HepG2 (cell line): ENCODE data around the gene FOCAD. TPM values are rescaled to one million over a fixed set of nuclear protein-coding genes. Genes with fewer than 3 reads are reported as not detected.

Experiments
- BCL6 ChIP-seq: IDR thresholded peaks from 2 replicates; pipeline ENCODE4 v1.6.1; 2016; ENCODE audit warnings: missing genetic modification reagents, missing compliant biosample characterization
- DPF2 ChIP-seq: sonication (generic); formaldehyde crosslinking; IDR thresholded peaks from 2 replicates; pipeline ENCODE4 v1.4.0; 2020; ENCODE audit warnings: mild to moderate bottlenecking, low read depth, missing genetic modification reagents, borderline replicate concordance
- EHMT2 ChIP-seq: fragments of 200-600 bp; sonication (generic); IDR thresholded peaks from 2 replicates; pipeline ENCODE4 v1.7.0; 2017; ENCODE audit warnings: antibody characterized with exemption, low read depth, low read length, borderline replicate concordance
- FOXJ3 ChIP-seq: sonication (generic); formaldehyde crosslinking; IDR thresholded peaks from 2 replicates; pipeline ENCODE4 v1.4.0; 2020; ENCODE audit warnings: missing genetic modification reagents, mild to moderate bottlenecking, borderline replicate concordance
- GTF2F1 ChIP-seq: fragments of 150-350 bp; IDR thresholded peaks from 2 replicates; pipeline ENCODE4 v1.6.1; 2014; ENCODE audit warnings: low read length
- KAT2B ChIP-seq: fragments of 150-350 bp; IDR thresholded peaks from 2 replicates; pipeline ENCODE4 v1.6.1; 2014; ENCODE audit warnings: low read depth, low read length, borderline replicate concordance
- KDM6A ChIP-seq: IDR thresholded peaks from 2 replicates; pipeline ENCODE4 v1.6.1; 2016; ENCODE audit warnings: low read depth
- KLF12 ChIP-seq: sonication (generic); formaldehyde crosslinking; IDR thresholded peaks from 2 replicates; pipeline ENCODE4 v1.4.0; 2020; ENCODE audit warnings: missing genetic modification reagents, borderline replicate concordance
- KMT2B ChIP-seq: IDR thresholded peaks from 2 replicates; pipeline ENCODE4 v1.6.1; 2016; ENCODE audit warnings: missing genetic modification reagents, missing compliant biosample characterization
- MIXL1 ChIP-seq: IDR thresholded peaks from 2 replicates; pipeline ENCODE4 v1.6.1; 2016
- NR2F6 ChIP-seq, 2 experiments: IDR thresholded peaks; 2 replicates each; pipeline ENCODE4 v1.6.1; 2016; ENCODE audit warnings: antibody characterized with exemption in 1 of 2, mild to moderate bottlenecking in 1 of 2
- PCBP2 ChIP-seq: fragments of 200-400 bp; formaldehyde crosslinking; optimal IDR thresholded peaks from 2 replicates; pipeline ENCODE3; 2018; ENCODE audit warnings: low read length, low read depth; ENCODE audit not compliant: poor library complexity, severe bottlenecking
- RAD21 ChIP-seq: fragments of 450-650 bp; formaldehyde crosslinking; IDR thresholded peaks from 2 replicates; pipeline ENCODE4 v1.5.0; 2020; ENCODE audit warnings: mild to moderate bottlenecking
- RELA ChIP-seq: sonication (generic); formaldehyde crosslinking; IDR thresholded peaks from 2 replicates; pipeline ENCODE4 v1.4.0; 2020; ENCODE audit warnings: missing genetic modification reagents
- ZEB1 ChIP-seq: IDR thresholded peaks from 2 replicates; pipeline ENCODE4 v1.6.1; 2012; ENCODE audit warnings: mild to moderate bottlenecking, low read depth, inconsistent platforms; ENCODE audit not compliant: insufficient replicate concordance
- ZNF562 ChIP-seq: sonication (generic); formaldehyde crosslinking; IDR thresholded peaks from 2 replicates; pipeline ENCODE4 v1.8.0; 2022; ENCODE audit warnings: missing genetic modification reagents, borderline replicate concordance
- ZNF629 ChIP-seq: sonication (generic); formaldehyde crosslinking; conservative IDR thresholded peaks from 2 replicates; pipeline ENCODE4 v1.5.0; 2020; ENCODE audit warnings: missing genetic modification reagents
- ZNF703 ChIP-seq: sonication (generic); formaldehyde crosslinking; IDR thresholded peaks from 2 replicates; pipeline ENCODE4 v1.5.1; 2020; ENCODE audit warnings: missing genetic modification reagents, mild to moderate bottlenecking, moderate library complexity, borderline replicate concordance
- polyA plus RNA-seq, 8 experiments: library from polyadenylated mRNA; depleted of rRNA in 3 of 8; stranded (reverse) in 7 of 8; unstranded in 1 of 8; fragments of >200 nt; fragmentation: Illumina TruSeq in 4 of 8; extraction: Trizol in 4 of 8; gene quantifications; 2 replicates each; pipeline versions ENCODE4 v1.2.1 to v1.2.3, GENCODE V29; 2011 to 2016; ENCODE audit warnings: low read depth in 4 of 8, missing spikeins in 1 of 8, mixed read lengths in 1 of 8; ENCODE audit not compliant: insufficient read depth in 1 of 8
- total RNA-seq, 5 experiments: library from RNA; depleted of rRNA; stranded (reverse); fragments of >200 nt; fragmentation: Illumina TruSeq; extraction: Trizol; gene quantifications; 2 replicates each; pipeline ENCODE4 v1.2.3, GENCODE V29; 2016; ENCODE audit warnings: low read depth in 1 of 5
- TF ChIP-seq, protein P1 (sequence below): sonication (generic); formaldehyde crosslinking; IDR thresholded peaks from 2 replicates; pipeline ENCODE4 v1.8.0; 2022; ENCODE audit warnings: missing genetic modification reagents, mild to moderate bottlenecking, borderline replicate concordance
- TF ChIP-seq, protein P2 (sequence below): IDR thresholded peaks from 2 replicates; pipeline ENCODE4 v1.6.1; 2012; ENCODE audit warnings: inconsistent platforms
- TF ChIP-seq, protein P3 (sequence below): sonication (generic); formaldehyde crosslinking; IDR thresholded peaks from 2 replicates; pipeline ENCODE4 v1.4.0; 2020; ENCODE audit warnings: mild to moderate bottlenecking, missing genetic modification reagents, borderline replicate concordance
- TF ChIP-seq, protein P4 (sequence below): sonication (generic); formaldehyde crosslinking; IDR thresholded peaks from 2 replicates; pipeline ENCODE4 v1.4.0; 2020; ENCODE audit warnings: missing genetic modification reagents, mild to moderate bottlenecking, borderline replicate concordance

Gene FOCAD
- total and polyA plus RNA-seq, 2 of the 13 experiments (the other 11 are each of a cell fraction or from before 2014, with no cell fraction given), result 18.0 to 31.1 TPM

DNA sequence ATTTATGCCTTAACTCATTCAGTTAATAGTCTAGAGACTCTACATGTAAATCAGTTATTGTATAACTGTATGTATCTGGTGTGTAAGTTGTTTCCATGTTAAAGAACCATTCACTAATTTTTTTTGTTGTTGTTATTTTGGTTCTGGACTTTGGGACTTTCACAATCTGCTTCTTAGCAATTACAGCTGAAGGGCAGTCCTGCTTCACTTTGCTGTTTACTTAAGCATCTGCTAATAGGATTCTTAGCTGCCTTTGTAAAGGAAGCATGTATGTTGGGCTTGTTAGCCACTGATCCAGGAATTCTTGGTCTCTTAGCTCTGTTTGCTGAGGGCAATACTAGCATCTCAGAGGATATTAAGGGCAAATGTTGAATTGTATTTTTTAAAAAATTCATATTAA lies 97.0 kb downstream of the FOCAD start (continued):
- TF ChIP-seq, protein P1, sequence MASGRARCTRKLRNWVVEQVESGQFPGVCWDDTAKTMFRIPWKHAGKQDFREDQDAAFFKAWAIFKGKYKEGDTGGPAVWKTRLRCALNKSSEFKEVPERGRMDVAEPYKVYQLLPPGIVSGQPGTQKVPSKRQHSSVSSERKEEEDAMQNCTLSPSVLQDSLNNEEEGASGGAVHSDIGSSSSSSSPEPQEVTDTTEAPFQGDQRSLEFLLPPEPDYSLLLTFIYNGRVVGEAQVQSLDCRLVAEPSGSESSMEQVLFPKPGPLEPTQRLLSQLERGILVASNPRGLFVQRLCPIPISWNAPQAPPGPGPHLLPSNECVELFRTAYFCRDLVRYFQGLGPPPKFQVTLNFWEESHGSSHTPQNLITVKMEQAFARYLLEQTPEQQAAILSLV (CRISPR knock-in tag), result no peak
- TF ChIP-seq NR2F6 (IDR thresholded peaks at IDR 0.05) (no peak; the same call in 1 of the 2 replicates), NR2F6 (CRISPR knock-in tag; IDR thresholded peaks at IDR 0.05) (0 out of 2 replicates have a peak, but pooled peaks have one; percentile 24), RELA (CRISPR knock-in tag) (no peak), KAT2B (no peak), ZNF703 (CRISPR knock-in tag) (no peak), RAD21 (CRISPR knock-in tag) (no peak), BCL6 (CRISPR knock-in tag) (peak; percentile 73), ZNF562 (CRISPR knock-in tag) (no peak), DPF2 (CRISPR knock-in tag) (no peak), FOXJ3 (CRISPR knock-in tag) (peak; percentile 71; the same call in 1 of the 2 replicates), KLF12 (CRISPR knock-in tag) (no peak), KMT2B (no peak), ZEB1 (no peak), MIXL1 (CRISPR knock-in tag) (peak; percentile 95), ZNF629 (CRISPR knock-in tag) (no peak), PCBP2 (no peak), EHMT2 (no peak), GTF2F1 (no peak), KDM6A (CRISPR knock-in tag) (no peak)
- TF ChIP-seq, protein P2, sequence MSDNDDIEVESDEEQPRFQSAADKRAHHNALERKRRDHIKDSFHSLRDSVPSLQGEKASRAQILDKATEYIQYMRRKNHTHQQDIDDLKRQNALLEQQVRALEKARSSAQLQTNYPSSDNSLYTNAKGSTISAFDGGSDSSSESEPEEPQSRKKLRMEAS, result no peak
- TF ChIP-seq, protein P3, sequence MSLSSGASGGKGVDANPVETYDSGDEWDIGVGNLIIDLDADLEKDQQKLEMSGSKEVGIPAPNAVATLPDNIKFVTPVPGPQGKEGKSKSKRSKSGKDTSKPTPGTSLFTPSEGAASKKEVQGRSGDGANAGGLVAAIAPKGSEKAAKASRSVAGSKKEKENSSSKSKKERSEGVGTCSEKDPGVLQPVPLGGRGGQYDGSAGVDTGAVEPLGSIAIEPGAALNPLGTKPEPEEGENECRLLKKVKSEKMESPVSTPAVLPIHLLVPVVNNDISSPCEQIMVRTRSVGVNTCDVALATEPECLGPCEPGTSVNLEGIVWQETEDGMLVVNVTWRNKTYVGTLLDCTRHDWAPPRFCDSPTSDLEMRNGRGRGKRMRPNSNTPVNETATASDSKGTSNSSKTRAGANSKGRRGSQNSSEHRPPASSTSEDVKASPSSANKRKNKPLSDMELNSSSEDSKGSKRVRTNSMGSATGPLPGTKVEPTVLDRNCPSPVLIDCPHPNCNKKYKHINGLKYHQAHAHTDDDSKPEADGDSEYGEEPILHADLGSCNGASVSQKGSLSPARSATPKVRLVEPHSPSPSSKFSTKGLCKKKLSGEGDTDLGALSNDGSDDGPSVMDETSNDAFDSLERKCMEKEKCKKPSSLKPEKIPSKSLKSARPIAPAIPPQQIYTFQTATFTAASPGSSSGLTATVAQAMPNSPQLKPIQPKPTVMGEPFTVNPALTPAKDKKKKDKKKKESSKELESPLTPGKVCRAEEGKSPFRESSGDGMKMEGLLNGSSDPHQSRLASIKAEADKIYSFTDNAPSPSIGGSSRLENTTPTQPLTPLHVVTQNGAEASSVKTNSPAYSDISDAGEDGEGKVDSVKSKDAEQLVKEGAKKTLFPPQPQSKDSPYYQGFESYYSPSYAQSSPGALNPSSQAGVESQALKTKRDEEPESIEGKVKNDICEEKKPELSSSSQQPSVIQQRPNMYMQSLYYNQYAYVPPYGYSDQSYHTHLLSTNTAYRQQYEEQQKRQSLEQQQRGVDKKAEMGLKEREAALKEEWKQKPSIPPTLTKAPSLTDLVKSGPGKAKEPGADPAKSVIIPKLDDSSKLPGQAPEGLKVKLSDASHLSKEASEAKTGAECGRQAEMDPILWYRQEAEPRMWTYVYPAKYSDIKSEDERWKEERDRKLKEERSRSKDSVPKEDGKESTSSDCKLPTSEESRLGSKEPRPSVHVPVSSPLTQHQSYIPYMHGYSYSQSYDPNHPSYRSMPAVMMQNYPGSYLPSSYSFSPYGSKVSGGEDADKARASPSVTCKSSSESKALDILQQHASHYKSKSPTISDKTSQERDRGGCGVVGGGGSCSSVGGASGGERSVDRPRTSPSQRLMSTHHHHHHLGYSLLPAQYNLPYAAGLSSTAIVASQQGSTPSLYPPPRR (CRISPR knock-in tag), result no peak
- TF ChIP-seq, protein P4, sequence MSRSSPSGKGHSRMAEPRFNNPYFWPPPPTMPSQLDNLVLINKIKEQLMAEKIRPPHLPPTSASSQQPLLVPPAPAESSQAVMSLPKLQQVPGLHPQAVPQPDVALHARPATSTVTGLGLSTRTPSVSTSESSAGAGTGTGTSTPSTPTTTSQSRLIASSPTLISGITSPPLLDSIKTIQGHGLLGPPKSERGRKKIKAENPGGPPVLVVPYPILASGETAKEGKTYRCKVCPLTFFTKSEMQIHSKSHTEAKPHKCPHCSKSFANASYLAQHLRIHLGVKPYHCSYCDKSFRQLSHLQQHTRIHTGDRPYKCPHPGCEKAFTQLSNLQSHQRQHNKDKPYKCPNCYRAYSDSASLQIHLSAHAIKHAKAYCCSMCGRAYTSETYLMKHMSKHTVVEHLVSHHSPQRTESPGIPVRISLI (CRISPR knock-in tag), result peak; percentile 76; the same call in 1 of the 2 replicates
